GM21447 (cell line): ENCODE measurements around the gene FAM9B.
"Not testable (repeated sequence)": the region's sequence is repeated elsewhere in the genome, so short reads cannot be mapped to it uniquely, and the experiment has no call there.

Experiments
- ATAC-seq: cut with Tn5 transposase; IDR thresholded peaks from one replicate; pipeline ENCODE4 v1.9.1; 2021; ENCODE audit not compliant: unreplicated experiment

Gene FAM9B

DNA sequence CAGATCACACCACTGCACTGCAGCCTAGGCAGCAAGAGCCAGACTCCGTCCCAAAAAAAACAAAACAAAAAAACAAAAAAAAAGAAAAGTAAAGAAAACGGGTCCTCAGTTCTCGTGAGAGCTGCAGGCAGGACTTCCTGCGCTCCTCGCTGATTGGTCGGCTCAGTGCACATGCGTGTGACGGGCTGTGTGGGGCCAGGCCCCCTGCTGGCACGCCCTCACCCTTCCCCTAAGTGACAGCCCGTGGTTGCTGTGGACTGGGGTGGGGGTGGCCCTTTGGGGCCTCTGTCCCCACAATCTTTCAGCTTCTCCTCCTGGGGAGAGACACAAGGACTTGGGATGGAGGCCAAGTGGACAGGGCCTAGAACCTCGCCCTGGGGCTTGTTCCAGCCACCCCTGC is at the start of gene FAM9B:
Gene FAM9B (minus strand): TSS at position 139 of the 400 bp plus-strand sequence. CDS start 1,141 bp downstream, outside the sequence.
- ATAC-seq: no peak

DNA sequence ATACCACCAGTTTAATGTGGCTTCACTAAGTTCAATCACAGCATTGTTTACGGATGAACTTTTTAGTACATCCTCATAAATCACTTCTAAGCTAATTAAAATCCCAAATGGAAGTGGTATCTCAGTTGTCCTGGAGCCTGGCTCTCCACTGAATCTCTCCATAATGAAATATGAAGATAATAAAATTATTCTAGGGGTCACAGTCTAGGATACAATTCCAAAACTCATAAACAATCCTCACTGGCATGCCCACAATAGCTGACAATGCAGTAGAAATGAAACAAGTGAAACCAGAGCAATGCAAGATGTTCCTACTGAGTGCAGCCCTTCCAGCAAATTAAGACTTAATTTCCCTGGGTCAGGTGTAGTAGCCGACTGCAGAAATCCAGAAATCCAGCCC is 47.3 kb upstream of the FAM9B start:
- no peak for ATAC-seq

GRCh38 chrX:9074326-9074725 is 40.4 kb upstream of the FAM9B start:
- ATAC-seq: no peak

GRCh38 chrX:9072281-9072680 is 38.4 kb upstream of the FAM9B start:
- no peak for ATAC-seq

DNA sequence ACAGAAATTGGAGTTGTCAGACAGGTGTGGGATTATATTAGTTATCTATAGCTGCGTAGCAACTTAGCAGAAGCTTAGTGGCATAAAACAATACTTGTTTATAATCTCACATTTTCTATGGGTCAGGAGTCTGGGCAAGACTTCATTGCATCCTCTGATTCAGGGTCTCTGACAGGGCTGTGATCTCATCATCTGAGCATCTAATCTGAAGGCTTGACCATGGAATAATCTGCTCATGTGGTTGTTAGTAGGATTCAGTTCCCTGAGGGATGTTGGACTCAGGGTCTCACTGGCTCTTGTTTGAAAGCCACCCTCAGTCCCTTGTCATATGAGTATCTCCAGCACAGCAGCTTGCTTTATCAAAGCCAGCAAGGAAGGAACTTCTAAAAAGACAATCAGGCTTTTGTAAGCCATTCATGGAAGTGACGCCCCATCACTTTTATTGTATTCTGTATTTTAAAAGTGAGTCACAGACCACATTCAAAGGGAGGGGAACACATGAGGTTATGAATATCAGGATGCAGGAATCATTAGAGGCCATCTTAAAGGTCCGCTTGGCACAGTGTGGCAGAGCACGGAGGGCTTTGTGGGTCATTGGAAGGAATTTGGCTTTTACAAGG is 37.2 kb upstream of the FAM9B start:
- ATAC-seq: no peak

DNA sequence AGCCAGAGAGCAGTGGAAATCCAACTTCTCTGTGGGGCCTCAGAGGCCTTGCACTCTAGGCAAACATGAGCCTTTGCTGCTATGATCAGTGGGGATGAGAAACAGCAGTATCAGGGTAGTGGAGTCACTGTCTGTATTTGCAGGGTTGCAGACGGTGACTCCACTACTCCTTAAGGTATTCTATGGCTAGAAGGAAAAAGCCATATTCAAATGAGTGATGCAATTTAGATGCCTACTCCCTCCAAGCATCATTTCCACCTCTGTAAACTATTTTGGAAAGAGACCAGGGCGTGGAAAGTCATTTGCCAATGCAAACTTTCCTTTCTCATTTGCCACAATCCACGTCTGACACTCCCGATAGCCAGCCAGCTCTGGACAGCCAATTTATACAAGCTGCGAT is 35.6 kb upstream of the FAM9B start:
- no peak for ATAC-seq

DNA sequence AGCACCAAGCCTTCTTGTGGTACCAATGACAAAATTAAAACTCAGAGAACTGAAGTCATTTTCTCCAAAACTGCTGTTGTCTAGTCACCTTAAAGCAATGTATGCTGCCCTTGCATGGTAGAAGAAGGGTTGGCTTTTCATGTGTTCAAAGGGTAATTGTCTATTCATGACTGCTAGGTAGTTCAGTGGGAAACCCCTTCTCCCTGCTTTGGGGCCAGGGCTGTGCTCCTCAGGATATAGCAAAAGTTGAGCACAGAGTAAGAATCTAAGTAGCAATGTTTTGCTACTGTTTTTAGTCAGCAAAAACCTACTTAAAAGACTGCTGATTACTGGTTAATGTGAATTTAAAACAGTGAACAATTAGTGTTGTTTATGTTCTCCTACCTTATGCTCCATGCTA is 30.8 kb upstream of the FAM9B start:
- ATAC-seq: no peak

DNA sequence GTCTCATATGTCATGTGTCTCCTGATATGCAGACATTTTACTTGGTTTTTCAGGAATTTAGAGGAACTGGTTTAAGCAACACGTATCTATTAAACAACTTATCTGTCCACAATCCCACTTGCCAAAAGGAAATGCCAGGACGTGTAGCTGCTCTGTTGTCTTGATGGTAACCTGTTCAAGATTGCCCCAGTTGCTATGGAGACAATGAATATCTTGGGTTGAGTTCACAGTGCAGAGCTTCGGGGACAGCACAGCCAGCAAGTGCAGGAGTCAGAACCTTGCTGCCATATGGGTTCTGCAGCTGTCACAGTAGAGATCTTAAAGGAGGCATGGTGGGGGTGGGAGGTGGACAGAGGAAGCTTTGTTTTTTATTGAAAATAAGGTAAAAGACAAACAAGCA is 28.7 kb upstream of the FAM9B start:
- no peak for ATAC-seq

DNA sequence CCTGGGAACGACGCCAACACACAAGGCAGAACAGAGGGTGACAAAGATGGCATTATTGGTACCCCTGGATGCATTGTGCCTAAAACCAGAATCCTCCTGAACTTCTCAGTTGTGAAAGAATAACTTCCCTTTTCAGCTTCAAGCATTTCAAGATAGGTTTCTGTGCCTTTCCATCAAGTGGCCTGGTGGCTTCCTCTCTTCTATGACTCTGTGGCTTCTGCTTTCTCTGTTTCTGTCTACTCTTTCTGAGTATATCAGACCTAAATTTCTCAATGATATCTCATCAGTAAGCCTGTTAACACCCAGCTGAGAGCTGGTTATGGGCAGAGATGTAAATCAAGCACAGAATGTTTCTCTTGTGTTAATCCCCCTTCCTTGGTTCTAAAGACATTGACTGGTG is 21.4 kb upstream of the FAM9B start:
- no peak for ATAC-seq

- ATAC-seq: no peak
Observed at GRCh38 chrX:9052081-9052480, 18.2 kb upstream of the FAM9B start.

- no peak for ATAC-seq
Observed at GRCh38 chrX:9050331-9050730, 16.4 kb upstream of the FAM9B start.

- no peak for ATAC-seq
Observed at GRCh38 chrX:9048801-9049200, 14.9 kb upstream of the FAM9B start.

DNA sequence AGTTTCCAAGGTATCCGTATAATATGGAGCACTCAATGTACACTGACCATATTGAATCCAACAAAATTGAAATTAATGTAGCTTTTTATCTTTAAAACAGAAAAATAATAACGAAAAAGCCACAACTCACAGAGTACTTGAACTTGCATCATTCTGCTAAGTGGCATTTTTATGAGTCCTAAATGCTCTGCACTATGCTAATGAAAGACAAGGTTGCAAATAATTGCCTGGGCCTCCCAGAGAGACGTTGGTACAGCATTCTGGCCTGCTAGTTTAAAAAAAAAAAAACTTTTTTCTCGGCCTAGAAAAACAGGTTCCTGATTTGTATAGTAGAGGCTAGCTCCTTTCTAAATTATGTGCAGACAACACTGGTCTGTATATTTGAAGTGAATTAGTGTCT is 4.3 kb upstream of the FAM9B start:
- ATAC-seq: no peak

DNA sequence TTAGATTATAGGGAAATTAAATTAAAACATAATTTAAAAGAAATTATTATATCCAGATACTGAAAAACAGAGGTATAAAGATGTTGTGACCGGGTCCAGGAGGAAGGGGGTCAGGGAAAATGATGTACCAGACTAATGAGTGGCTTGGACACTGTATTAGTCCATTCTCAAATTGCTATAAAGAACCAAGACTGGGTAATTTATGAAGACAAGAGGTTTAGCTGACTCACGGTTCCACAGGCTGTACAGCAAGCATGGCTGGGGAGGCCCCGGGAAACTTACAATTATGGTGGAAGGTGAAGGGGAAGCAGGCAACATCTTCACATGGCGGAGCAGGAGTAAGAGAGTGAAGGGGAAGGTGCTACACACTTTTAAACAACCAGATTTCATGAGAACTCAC is 3.4 kb upstream of the FAM9B start:
- ATAC-seq: no peak

DNA sequence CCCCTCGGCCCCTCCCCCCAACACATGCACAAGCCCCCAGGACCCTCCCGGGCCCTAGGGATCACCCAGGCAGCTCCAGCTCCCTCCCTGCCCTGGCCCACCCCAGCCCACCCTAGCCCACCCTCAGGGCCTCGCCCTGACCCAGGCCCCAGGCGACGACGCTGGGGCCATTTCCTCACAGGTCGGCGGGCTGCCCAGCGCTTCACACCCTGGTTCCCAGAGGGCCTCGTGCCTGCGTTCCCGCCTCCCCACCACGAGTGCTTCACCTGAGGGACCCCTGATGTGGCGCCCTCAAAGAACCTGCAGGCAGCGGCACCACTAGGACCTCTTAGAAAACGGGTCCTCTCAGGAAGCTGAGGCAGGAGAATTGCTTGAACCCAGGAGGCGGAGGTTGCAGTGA is 341 bp downstream of the FAM9B start:
- no peak for ATAC-seq

DNA sequence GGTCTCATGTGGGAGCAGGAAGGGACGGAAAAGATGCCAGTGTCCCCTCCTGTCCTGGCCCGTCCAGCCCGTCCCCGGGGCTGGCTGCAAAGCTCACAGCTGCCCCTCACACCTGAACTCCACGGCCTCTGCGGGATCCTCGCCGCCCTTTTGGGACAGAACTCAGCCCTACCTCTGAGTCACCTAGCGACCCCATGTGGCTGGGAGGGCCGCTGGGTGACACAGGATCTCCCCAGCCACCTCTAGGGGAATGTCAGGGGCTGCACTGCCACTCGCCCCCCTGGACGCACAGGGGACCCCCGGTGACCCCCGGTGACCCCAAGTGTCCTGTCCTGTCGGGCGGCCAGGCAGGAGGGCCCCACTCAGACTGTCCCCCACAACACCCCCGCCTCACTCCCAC is 748 bp downstream of the FAM9B start:
- no peak for ATAC-seq

DNA sequence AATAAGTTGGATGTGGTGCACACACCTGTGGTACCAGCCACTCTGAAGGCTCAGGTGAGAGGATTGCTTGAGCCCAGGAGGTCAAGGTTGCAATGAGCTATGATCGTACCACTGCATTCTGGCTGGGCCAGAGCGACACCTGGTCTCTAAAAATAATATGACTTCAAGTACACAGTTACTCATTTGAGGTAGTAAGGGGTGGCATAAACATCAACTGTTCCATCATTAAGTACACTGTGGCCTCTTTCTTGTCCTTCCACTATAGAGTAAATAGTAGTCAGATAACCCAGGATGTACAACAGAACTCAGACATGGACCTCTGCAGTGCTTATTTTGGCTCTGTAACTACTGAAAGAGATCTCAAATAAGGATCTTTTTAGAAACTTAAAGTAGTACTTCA is 10.6 kb downstream of the FAM9B start:
- ATAC-seq: no peak

- ATAC-seq: no peak
Observed at GRCh38 chrX:9019151-9019550, 14.8 kb downstream of the FAM9B start.

GRCh38 chrX:9018332-9018731 is 15.6 kb downstream of the FAM9B start:
- ATAC-seq: not testable (repeated sequence)

GRCh38 chrX:9003041-9003440 is 30.9 kb downstream of the FAM9B start:
- ATAC-seq: no peak

- ATAC-seq: no peak
Observed at GRCh38 chrX:8988446-8988845, 45.5 kb downstream of the FAM9B start.

DNA sequence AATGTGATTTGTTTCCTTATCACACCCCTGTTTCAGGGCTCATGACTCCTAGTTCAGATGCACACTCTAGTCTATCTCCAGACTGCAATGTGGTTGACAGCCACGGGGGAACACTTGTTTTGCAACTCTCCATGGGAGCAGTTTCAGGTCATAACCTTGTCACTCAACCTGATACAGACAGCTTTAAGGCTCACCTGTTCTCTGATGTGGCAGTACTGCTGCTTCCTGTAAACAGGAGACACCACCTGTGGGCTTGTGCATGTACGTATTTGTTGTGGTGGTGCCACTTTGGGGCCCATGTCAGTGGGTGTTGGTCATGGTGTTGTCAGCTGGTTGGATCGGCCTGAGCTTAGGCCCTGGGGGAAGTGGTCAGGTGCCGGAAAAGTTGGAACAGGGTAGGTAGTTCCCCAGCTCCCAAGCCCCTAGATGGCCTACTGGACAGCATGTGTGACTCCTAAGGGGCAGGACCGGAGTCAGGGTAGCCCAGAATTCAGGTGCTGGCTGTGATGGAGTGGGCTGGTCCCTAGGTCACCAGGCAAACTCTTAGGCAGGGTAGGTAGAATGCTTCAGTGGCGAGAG is 46.2 kb downstream of the FAM9B start:
- ATAC-seq: no peak

DNA sequence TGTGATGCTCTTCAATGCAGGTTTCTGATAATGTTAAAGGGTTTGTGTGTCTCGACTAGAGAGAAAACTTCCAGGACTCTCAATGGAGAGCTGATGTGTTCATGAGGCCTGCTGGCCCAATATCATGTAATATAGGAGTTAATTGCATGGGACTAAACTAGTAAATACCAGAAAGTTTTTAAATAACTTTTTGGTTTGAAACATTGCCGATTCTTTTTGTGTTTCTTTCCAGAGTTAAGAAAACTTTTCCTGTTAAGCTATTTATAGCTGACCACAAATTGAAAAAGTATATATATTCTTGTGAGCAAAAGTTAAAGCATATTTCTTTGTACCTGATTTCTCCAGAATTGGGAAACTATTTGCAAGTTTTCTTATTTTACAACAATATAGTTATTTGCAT is 49.7 kb downstream of the FAM9B start:
- no peak for ATAC-seq
